GM23338 (cell line): ENCODE results near the gene XYLB. TPM values are rescaled to one million over a fixed set of nuclear protein-coding genes. Genes with fewer than 3 reads are reported as not detected.

Experiments used
- ATAC-seq: fragments of 200-7000 bp; cut with Tn5 transposase; 3 replicates; pipeline ENCODE4 v1.9.1; 2020
- DNase-seq: peaks from one replicate; pipeline ENCODE4 v3.0.0-alpha.2; 2015; ENCODE audit warnings: low spot score
- H2AFZ ChIP-seq: fragments of 200-600 bp; sonication (generic); 2 replicates; pipeline ENCODE4 v1.8.0; 2016; ENCODE audit warnings: antibody characterized with exemption, mild to moderate bottlenecking, moderate library complexity
- H3F3A ChIP-seq: fragments of 200-600 bp; sonication (generic); replicated peaks from 2 replicates; pipeline ENCODE4 v1.8.0; 2017; ENCODE audit warnings: antibody characterized with exemption, mixed run types, low read depth
- H3K27ac ChIP-seq: fragments of 200-600 bp; sonication (generic); 2 replicates; pipeline ENCODE4 v1.6.1; 2016; ENCODE audit warnings: low read depth
- H3K27me3 ChIP-seq: fragments of 200-600 bp; sonication (generic); 2 replicates; pipeline ENCODE4 v1.8.0; 2016; ENCODE audit warnings: mild to moderate bottlenecking, mixed run types, moderate library complexity; ENCODE audit not compliant: insufficient read depth
- H3K36me3 ChIP-seq: fragments of 200-600 bp; sonication (generic); 2 replicates; pipeline ENCODE4 v1.8.0; 2016; ENCODE audit warnings: mild to moderate bottlenecking; ENCODE audit not compliant: insufficient read depth
- H3K4me1 ChIP-seq: fragments of 200-600 bp; sonication (generic); 2 replicates; pipeline ENCODE4 v1.8.0; 2016; ENCODE audit warnings: mild to moderate bottlenecking, moderate library complexity; ENCODE audit not compliant: insufficient read depth
- H3K4me2 ChIP-seq: fragments of 200-600 bp; sonication (generic); 2 replicates; pipeline ENCODE4 v1.7.1; 2017; ENCODE audit warnings: mixed run types
- H3K4me3 ChIP-seq: fragments of 200-600 bp; sonication (generic); 2 replicates; pipeline ENCODE4 v1.6.1; 2016; ENCODE audit warnings: mixed run types
- H3K79me2 ChIP-seq: fragments of 200-600 bp; sonication (generic); replicated peaks from 2 replicates; pipeline ENCODE4 v1.8.0; 2017; ENCODE audit warnings: mild to moderate bottlenecking; ENCODE audit not compliant: insufficient read depth
- H3K9me2 ChIP-seq: fragments of 200-600 bp; sonication (generic); 2 replicates; pipeline ENCODE4 v1.8.0; 2017; ENCODE audit not compliant: insufficient read depth
- H4K20me1 ChIP-seq: fragments of 200-600 bp; sonication (generic); replicated peaks from 2 replicates; pipeline ENCODE4 v1.8.0; 2017; ENCODE audit warnings: mild to moderate bottlenecking; ENCODE audit not compliant: insufficient read depth
- H3K27ac Mint-ChIP-seq: 2 replicates; pipeline ENCODE4 v1.8.0; 2020; ENCODE audit warnings: inconsistent platforms, mild to moderate bottlenecking, moderate library complexity, mixed read lengths
- H3K27me3 Mint-ChIP-seq: 3 replicates; pipeline ENCODE4 v1.8.0; 2022; ENCODE audit warnings: low read depth, mild to moderate bottlenecking, moderate library complexity, mixed read lengths, inconsistent platforms; ENCODE audit not compliant: insufficient read depth, poor library complexity
- H3K36me3 Mint-ChIP-seq: 3 replicates; pipeline ENCODE4 v1.8.0; 2021; ENCODE audit warnings: low read depth, mild to moderate bottlenecking, inconsistent platforms, moderate library complexity, mixed read lengths
- H3K4me1 Mint-ChIP-seq: 3 replicates; pipeline ENCODE4 v1.8.0; 2020; ENCODE audit warnings: mild to moderate bottlenecking, inconsistent platforms, mixed read lengths
- H3K4me3 Mint-ChIP-seq: 3 replicates; pipeline ENCODE4 v1.8.0; 2021; ENCODE audit warnings: moderate library complexity, mild to moderate bottlenecking, inconsistent platforms, mixed read lengths
- H3K9me3 Mint-ChIP-seq: 3 replicates; pipeline ENCODE4 v1.8.0; 2020; ENCODE audit warnings: moderate library complexity, mild to moderate bottlenecking, inconsistent platforms, mixed read lengths
- CREB1 ChIP-seq: fragments of 250-450 bp; sonication (Bioruptor Pico); IDR thresholded peaks from 2 replicates; pipeline ENCODE4 v1.5.0; 2020; ENCODE audit warnings: low read depth, mild to moderate bottlenecking, moderate library complexity
- CTCF ChIP-seq, 2 experiments: fragments of 200-600 bp in 1 of 2; sonication (generic) in 1 of 2; conservative IDR thresholded peaks; 2 replicates each; pipeline versions ENCODE4 v1.5.1 to v1.6.1; 2016 to 2017; ENCODE audit warnings: antibody characterized with exemption in 2 of 2, low read depth in 2 of 2, mild to moderate bottlenecking in 2 of 2, moderate library complexity in 1 of 2
- EZH2 ChIP-seq: fragments of 200-600 bp; sonication (generic); IDR thresholded peaks from one replicate; pipeline ENCODE4 v1.8.0; 2017; ENCODE audit warnings: antibody characterized with exemption, mild to moderate bottlenecking, low read depth; ENCODE audit not compliant: unreplicated experiment
- EZH2phosphoT487 ChIP-seq: fragments of 200-600 bp; sonication (generic); IDR thresholded peaks from one replicate; pipeline ENCODE4 v1.8.1; 2018; ENCODE audit warnings: antibody characterized with exemption; ENCODE audit not compliant: unreplicated experiment
- NANOG ChIP-seq: IDR thresholded peaks from 2 replicates; pipeline ENCODE4 v1.6.1; 2016; ENCODE audit warnings: antibody characterized with exemption, borderline replicate concordance
- POLR2AphosphoS5 ChIP-seq: IDR thresholded peaks from 2 replicates; pipeline ENCODE4 v1.6.1; 2016; ENCODE audit warnings: antibody characterized with exemption, low read depth
- REST ChIP-seq: IDR thresholded peaks from one replicate; pipeline ENCODE4 v1.6.1; 2018; ENCODE audit warnings: antibody characterized with exemption; ENCODE audit not compliant: unreplicated experiment
- ZNF462 ChIP-seq: fragments of 250-450 bp; sonication (Bioruptor Pico); IDR thresholded peaks from 2 replicates; pipeline ENCODE4 v1.5.0; 2020; ENCODE audit warnings: mild to moderate bottlenecking, moderate library complexity
- polyA plus RNA-seq: library from polyadenylated mRNA; unstranded; fragments of >200 nt; fragmentation: Nextera tagmentation; extraction: Ambion mirVana; gene quantifications from 2 replicates; pipeline ENCODE4 v1.2.1, GENCODE V29; 2016
- total RNA-seq: library from RNA; depleted of rRNA; stranded (reverse); fragments of >200 nt; shearing (Covaris generic); gene quantifications from 2 replicates; pipeline ENCODE4 v1.2.3, GENCODE V29; 2014
- TF ChIP-seq, protein P1 (sequence below): IDR thresholded peaks from 2 replicates; pipeline ENCODE4 v1.6.1; 2016; ENCODE audit warnings: antibody characterized with exemption

XYLB gene
- total and polyA plus RNA-seq, 2 experiments from 2014 or later, result 1.6 to 3.3 TPM

GRCh38 chr3:38367779-38368178, 21.2 kb downstream of the XYLB start:
- no peak overlapping the region for H3K27ac Mint-ChIP-seq
- peaks cover 2% of the 10 kb centered on the region; the same call in 1 of the 2 replicates for H3K36me3 ChIP-seq

More at GRCh38 chr3:38367779-38368178, 21.2 kb downstream of the XYLB start:
- DNase-seq (no peak), ATAC-seq (no peak)
- Mint-ChIP-seq H3K4me1 (no peaks in the 10 kb centered on the region), H3K27me3 (peaks cover 4% of the 10 kb centered on the region), H3K36me3 (peaks cover 49% of the 10 kb centered on the region), H3K4me3 (no peak overlapping the region), H3K9me3 (peaks cover 13% of the 10 kb centered on the region)
- H3K27me3 ChIP-seq, result no peaks in the 10 kb centered on the region
- H4K20me1 ChIP-seq, result no peaks in the 10 kb centered on the region
- H3K9me2 ChIP-seq, result no peaks in the 10 kb centered on the region
- no peaks in the 10 kb centered on the region for H3K79me2 ChIP-seq
- H3K4me3 ChIP-seq, result no peak overlapping the region
- no peaks in the 10 kb centered on the region for H3K4me1 ChIP-seq
- no peak overlapping the region for H2AFZ ChIP-seq
- no peaks in the 10 kb centered on the region for H3F3A ChIP-seq
- no peak overlapping the region for H3K4me2 ChIP-seq
- no peak overlapping the region for H3K27ac ChIP-seq
- TF ChIP-seq EZH2phosphoT487 (no peak), NANOG (no peak), EZH2 (no peak), POLR2AphosphoS5 (no peak), CREB1 (no peak), REST (no peak), CTCF (conservative IDR thresholded peaks at IDR 0.05; ENCODE audit: low read depth in 2 of 2) (no peak), ZNF462 (CRISPR knock-in tag) (no peak)
- TF ChIP-seq, protein P1, sequence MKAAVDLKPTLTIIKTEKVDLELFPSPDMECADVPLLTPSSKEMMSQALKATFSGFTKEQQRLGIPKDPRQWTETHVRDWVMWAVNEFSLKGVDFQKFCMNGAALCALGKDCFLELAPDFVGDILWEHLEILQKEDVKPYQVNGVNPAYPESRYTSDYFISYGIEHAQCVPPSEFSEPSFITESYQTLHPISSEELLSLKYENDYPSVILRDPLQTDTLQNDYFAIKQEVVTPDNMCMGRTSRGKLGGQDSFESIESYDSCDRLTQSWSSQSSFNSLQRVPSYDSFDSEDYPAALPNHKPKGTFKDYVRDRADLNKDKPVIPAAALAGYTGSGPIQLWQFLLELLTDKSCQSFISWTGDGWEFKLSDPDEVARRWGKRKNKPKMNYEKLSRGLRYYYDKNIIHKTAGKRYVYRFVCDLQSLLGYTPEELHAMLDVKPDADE, result no peak
